ENCODE data around the gene ATRNL1. TPM values are rescaled to one million over a fixed set of nuclear protein-coding genes. Genes with fewer than 3 reads are reported as not detected.

ATRNL1 gene
- total RNA-seq, 1 donor from 2014 or later, result 1.6 TPM

- DNase-seq (no peak), ATAC-seq (no peak)
- intact Hi-C loops (cut with micrococcal nuclease), result no loop called here
These were observed 810.7 kb downstream of the ATRNL1 start for GRCh38 chr10:115903845-115904244.

GRCh38 chr10:115909037-115909436 is 815.9 kb downstream of the ATRNL1 start:
- DNase-seq, result no peak

DNA sequence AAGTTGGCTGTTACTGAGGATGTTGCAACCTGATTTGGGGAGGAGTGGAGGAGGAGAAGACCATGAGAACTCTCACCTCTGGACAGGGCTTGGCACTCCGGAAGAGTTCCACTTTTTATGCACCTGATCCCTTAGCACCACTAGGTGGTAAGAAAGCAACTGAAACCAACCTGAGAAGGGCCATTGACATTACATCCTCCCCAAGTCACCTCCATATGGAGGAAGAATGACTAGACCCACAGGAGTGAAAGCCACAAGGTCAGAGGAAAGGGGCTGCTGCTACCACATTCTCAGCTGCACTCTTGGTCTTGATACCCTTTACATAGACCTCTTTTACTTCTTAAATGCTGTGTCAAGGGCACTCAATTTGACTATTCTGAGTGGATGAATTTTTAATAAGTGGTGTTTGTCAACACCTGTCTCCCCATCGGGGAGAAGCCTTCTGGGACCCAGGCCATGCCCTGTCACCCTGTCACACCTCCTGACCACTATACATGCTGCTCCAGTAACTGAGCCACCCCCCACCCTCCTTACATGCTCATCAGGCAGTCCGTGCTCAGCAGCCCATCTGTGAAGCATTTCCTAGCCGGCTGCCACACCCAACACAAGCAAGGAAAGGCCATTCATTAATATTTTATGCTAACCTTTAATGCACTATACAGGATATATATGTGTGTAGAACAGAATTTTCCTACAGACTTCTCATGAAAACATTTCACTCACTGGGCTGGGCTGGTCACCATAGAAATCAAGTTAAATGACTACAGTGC is 817.0 kb downstream of the ATRNL1 start:
- intact Hi-C loops (cut with micrococcal nuclease), result no loop called here
- ATAC-seq (no peak), DNase-seq (no peak)

More at GRCh38 chr10:115909037-115909436, 815.9 kb downstream of the ATRNL1 start:
- intact Hi-C loops (cut with micrococcal nuclease), result no loop called here
- no peak for ATAC-seq

GRCh38 chr10:115914475-115914874 is 821.3 kb downstream of the ATRNL1 start:
- DNase-seq (no peak), ATAC-seq (no peak)
- intact Hi-C loops (cut with micrococcal nuclease), result no loop called here

GRCh38 chr10:115915429-115915828 is 822.3 kb downstream of the ATRNL1 start:
- no peak for ATAC-seq
- no peak for DNase-seq
- intact Hi-C loops (cut with micrococcal nuclease), result no loop called here

DNA sequence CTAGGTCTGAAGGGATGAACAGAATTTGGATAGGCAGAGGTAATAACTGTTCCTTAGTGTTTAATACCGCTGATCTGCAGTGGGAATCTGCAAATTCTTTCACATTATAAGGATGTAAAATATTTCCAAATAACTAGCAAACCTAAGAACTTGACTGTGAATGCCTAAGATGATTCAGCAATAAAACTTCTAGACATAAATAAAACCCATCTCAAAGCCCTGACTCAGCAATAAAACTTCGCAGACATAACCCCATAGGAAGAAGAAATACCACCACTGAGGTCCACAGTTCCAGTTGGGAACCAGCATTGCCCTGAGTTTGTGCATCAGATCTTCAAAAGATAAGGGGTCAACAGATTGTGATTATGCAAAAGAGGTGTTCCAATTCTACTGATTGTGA is 825.6 kb downstream of the ATRNL1 start:
- DNase-seq, result no peak
- no peak for ATAC-seq
- intact Hi-C loops (cut with micrococcal nuclease), result no loop called here

DNA sequence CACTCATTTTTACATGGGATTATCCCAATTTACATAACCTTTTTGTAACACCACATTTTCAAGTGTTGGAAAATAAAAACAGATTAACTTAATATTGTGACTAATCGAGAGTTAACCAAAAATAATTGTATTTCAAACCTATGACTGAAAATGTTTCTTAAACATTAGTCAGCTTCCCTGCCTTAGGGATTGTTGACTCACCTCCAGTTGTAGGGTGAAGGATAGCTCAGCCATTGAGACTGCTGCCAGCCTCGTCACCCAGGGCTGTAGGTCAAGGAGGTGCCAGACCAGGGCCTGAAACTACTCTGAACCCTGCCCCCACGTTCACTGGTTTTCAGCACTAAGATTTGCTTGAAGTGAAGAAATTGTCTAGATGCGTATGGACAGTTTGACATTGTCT is 828.6 kb downstream of the ATRNL1 start:
- intact Hi-C loops (cut with micrococcal nuclease), result no loop called here
- no peak for DNase-seq
- no peak for ATAC-seq

DNA sequence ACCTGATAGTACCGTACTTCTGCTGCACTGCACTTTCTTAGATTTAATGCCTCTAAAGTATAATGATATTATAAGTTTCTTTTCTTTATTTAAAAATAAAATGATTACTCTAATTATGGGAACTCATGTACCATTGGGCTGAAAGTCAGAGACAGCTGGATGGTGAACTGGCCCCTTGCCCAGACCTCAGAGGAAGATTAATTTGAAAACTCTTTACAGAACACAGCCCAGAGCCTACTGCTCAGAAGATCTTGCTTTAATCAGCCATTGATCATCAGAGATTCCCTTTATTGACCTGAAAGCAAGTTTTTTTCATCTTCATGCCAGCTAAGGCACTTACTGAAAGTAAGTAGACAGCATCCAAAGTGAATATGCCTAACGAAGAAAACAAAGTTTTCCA is 838.1 kb downstream of the ATRNL1 start:
- DNase-seq (no peak), ATAC-seq (no peak)
- intact Hi-C loops (cut with micrococcal nuclease), result no loop called here

- intact Hi-C loops (cut with micrococcal nuclease), result no loop called here
- ATAC-seq (no peak), DNase-seq (no peak)
These were observed 838.9 kb downstream of the ATRNL1 start for GRCh38 chr10:115932099-115932498.

DNA sequence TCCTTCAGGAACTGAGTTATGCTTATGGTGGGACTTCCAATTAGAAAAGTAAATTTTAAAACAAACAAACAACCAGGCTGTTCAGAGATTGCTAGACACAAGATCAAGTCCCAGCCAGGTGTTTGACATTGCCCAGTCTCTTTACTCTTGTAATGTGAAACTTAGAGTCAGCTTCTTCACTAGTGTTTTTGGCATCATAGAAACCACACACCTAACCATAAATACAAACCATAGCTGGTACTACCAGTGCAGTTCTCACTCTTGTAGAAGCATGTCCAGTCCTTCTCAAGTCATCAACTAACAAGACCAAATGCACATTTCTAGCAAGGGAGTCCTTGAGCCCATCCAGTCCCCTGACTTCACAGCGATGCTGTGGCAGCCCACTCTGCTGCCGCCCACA is 839.9 kb downstream of the ATRNL1 start:
- no peak for DNase-seq
- ATAC-seq, result no peak
- intact Hi-C loops (cut with micrococcal nuclease), result no loop called here

DNA sequence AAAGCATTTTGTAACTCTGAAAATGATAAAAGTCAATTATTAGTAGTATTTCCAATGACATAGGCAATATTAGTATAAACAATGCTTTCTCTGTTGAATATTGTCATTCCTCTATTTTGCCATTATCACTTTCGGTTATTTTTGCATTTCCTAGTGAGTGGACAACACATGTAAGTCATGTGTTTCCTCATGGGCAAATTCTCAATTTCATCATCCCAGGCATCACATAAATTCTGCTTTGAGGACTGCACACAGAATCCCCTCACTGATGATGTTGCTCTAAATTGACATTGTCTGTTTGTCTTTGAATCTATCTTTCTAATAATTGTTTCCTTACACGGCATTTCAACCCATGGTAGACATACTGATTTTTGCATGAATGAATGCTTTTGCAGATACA is 842.6 kb downstream of the ATRNL1 start:
- ATAC-seq, result no peak
- no peak for DNase-seq
- intact Hi-C loops (cut with micrococcal nuclease), result no loop called here

GRCh38 chr10:115936926-115937767 is 844.0 kb downstream of the ATRNL1 start:
- intact Hi-C loops (cut with micrococcal nuclease), result no loop called here
- no peak for ATAC-seq

DNA sequence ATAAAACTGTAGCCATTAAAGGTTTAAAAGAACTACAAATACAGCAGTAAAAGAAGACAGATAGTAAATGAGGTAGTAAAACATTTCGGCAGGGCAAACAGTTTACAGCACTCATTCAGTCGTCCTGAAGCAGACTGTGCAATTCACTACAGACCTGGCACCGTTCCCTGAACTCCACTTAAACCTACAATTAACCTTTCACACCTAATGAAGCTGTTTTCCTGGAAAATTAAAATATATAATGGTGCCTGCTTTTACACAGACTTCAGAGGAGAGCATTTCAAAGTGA is 844.5 kb downstream of the ATRNL1 start:
- intact Hi-C loops (cut with micrococcal nuclease), result no loop called here
- ATAC-seq (no peak), DNase-seq (no peak)

More at GRCh38 chr10:115936926-115937767, 844.0 kb downstream of the ATRNL1 start:
- no peak for DNase-seq

- no peak for ATAC-seq
- intact Hi-C loops (cut with micrococcal nuclease), result no loop called here
- no peak for DNase-seq
These were observed 846.1 kb downstream of the ATRNL1 start for GRCh38 chr10:115939101-115939854.

DNA sequence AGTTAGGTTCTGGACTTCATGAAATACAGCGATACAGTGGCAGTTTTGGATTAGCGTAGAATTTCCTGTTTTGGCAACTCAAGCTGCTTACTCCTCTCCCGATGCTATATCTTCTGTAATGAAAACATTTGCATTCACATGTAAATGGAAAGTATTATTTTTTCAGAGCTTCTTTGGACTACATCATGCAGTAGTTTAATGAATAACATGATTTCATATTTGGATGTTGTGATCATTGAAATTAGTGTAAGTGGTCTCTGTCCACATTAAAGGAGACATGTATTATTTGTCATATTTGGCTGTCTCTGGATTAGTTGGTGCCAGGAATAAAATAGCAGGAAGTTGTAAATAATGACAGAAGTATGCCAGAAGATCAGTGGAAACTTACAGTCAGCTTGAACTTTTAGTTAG is 848.2 kb downstream of the ATRNL1 start:
- DNase-seq, result no peak
- no peak for ATAC-seq
- intact Hi-C loops (cut with micrococcal nuclease), result no loop called here

DNA sequence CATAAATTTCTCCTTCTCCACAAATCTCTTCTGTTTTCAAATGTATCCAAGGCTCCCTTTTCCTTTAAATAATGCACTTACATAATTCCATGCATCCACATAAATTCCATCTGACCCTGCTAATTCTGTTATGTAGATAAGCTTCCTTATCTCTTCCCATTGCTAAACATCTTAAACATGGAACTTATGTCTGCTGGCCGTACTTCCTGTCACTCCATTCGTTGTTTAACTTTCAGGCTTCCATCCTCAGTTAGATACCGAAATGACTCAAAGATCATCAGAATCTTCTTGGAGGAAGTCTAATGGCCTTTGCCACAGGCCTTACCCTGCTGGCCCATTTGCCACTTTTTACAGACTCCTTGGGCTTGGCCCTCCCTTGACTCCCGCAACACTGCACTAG is 848.9 kb downstream of the ATRNL1 start:
- ATAC-seq (no peak), DNase-seq (no peak)
- intact Hi-C loops (cut with micrococcal nuclease), result no loop called here

GRCh38 chr10:115944538-115944937 is 851.4 kb downstream of the ATRNL1 start:
- DNase-seq, result no peak
- ATAC-seq, result no peak
- intact Hi-C loops (cut with micrococcal nuclease), result no loop called here

DNA sequence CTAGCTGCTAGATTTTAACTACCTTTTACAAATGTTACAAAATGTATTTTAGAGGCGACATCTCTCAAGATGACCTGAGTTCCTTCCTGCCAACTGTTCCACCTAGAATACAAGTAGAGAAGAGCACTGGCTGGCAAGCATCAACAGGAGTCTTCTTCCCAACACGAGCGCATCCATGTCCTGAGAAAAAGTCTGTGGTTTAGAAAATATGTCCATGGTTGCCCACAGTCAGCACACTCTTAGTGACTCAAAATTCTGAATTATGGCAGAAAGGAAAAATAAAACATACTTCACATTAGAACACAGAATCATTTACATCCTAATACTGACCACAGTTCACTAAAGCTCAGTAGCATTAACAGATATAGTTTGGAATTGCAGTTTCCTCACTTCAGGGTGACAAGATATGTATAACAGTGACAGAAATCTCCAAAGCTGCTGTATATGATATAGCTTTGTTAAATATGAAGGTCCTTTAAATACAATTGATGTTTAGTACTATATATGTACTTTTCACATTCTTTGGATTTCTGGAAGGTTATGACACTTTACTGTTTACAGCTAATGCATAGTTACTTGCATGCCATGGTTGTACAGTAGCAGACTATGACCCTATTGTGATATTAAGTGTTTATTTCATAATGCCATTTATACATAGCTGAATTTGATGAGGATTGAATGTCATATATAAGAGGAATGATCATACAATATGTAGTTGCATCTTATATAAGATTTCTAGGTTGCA is 852.7 kb downstream of the ATRNL1 start:
- no peak for DNase-seq
- intact Hi-C loops (cut with micrococcal nuclease), result loop anchor here (5.0 kb wide), 1 partner anchor 341 kb away; no protein-coding TSS in a partner anchor
- no peak for ATAC-seq

GRCh38 chr10:115947104-115947503 is 853.9 kb downstream of the ATRNL1 start:
- intact Hi-C loops (cut with micrococcal nuclease), result loop anchor here (5.0 kb wide), 1 partner anchor 340 kb away; no protein-coding TSS in a partner anchor
- DNase-seq, result no peak
- ATAC-seq, result no peak

Measured in left ventricle myocardium superior (tissue), 1 donor.